T-helper 17 cell (primary cell): ENCODE measurements around the gene RBM15. TPM values are rescaled to one million over a fixed set of nuclear protein-coding genes. Genes with fewer than 3 reads are reported as not detected.

ENCODE experiments used
- ATAC-seq: fragments of 150-1000 bp; cut with Tn5 transposase; 2 replicates; pipeline ENCODE4 v1.10.0; 2021; ENCODE audit warnings: mild to moderate bottlenecking, moderate library complexity
- DNase-seq, 3 donors: peaks; one replicate each; pipeline versions ENCODE4 v3.0.0 to v3.0.0-alpha.2; 2020 to 2021
- H3K9me3 ChIP-seq: one replicate; pipeline ENCODE4 v1.7.0; 2013; ENCODE audit warnings: low read length, mild to moderate bottlenecking; ENCODE audit not compliant: control insufficient read depth, poor library complexity, severe bottlenecking
- H3K27ac Mint-ChIP-seq: one replicate; pipeline ENCODE4 v1.8.0; 2022; ENCODE audit warnings: mild to moderate bottlenecking, moderate library complexity, mixed read lengths
- H3K27me3 Mint-ChIP-seq: one replicate; pipeline ENCODE4 v1.8.0; 2022; ENCODE audit warnings: mixed read lengths
- H3K36me3 Mint-ChIP-seq: one replicate; pipeline ENCODE4 v1.8.0; 2022; ENCODE audit warnings: low read depth, mixed read lengths
- H3K4me1 Mint-ChIP-seq: one replicate; pipeline ENCODE4 v1.8.0; 2022; ENCODE audit warnings: mild to moderate bottlenecking, mixed read lengths
- H3K4me3 Mint-ChIP-seq: one replicate; pipeline ENCODE4 v1.8.0; 2022; ENCODE audit warnings: mild to moderate bottlenecking, moderate library complexity, mixed read lengths
- total RNA-seq, 4 donors: library from RNA in 2 of 4; stranded (reverse) in 2 of 4; gene quantifications; one replicate each; pipeline ENCODE4 v1.2.3 and lab custom pipeline; 2022 to 2026

RBM15 gene
- total RNA-seq, 2 donors from 2014 or later: 40.5 to 45.2 TPM

DNA sequence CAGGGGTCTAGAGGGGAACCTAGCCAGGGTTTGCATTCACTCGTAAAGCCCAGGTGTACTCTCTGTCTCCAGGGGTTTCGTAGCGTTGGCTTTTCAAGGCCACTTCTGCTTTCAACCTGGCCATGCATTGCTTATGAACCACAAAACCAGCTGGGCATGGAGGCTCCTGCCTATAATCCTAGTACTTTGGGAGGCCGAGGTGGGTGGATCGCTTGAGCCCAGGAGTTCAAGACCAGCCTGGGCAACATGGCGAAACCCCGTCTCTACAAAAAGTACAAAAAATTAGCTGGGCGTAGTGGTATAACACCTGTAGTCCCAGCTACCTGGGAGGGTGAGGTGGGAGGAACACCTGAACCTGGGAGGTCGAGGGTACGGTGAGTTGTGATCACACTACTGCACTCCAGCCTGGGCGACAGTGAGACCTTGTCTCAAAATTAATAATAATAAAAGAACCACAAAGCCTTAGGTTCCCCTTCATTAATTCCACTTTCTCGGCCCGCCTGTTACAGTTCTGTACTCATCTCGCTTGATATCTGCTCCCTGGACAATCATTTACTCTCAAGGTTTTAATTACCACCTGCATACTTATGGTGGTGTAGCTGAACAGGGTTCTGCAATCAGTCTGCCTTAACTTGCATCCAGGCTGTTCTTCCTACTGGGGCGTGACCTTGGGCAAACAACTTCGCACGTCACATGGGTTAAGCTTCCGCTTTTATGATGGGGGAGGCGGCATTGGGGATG is 45.6 kb downstream of the RBM15 start:
- H3K36me3 Mint-ChIP-seq: peaks cover 2% of the 10 kb centered on the region
- peak; percentile 76 for ATAC-seq
- DNase-seq: no peak
- no peak overlapping the region for H3K27ac Mint-ChIP-seq
- no peaks in the 10 kb centered on the region for H3K27me3 Mint-ChIP-seq
- no peak overlapping the region for H3K4me3 Mint-ChIP-seq
- H3K4me1 Mint-ChIP-seq: peaks cover 12% of the 10 kb centered on the region
- no peaks in the 10 kb centered on the region for H3K9me3 ChIP-seq

DNA sequence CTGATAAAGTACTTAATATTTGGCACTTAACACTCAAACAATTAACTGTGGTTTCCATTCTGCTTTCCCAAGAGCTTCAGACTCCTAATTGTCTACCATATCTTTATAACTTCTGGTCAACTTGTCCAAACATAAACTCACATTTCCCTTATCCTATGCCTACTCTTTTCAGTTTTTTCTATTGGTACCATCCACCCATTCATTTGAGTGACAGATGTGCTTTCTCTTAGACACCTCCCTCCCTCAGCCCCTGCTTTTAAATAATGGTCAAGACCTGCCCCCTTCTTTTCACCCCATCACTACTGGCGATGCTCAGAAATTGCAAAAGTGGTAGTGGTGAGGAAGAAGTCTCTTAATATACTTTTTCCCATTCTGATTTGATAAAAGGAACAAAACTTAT is 46.2 kb downstream of the RBM15 start:
- DNase-seq (no peak), ATAC-seq (no peak)
- H3K27me3 Mint-ChIP-seq: no peaks in the 10 kb centered on the region
- no peaks in the 10 kb centered on the region for H3K9me3 ChIP-seq
- H3K36me3 Mint-ChIP-seq: peaks cover 2% of the 10 kb centered on the region
- H3K4me3 Mint-ChIP-seq: peak overlapping the region; percentile 25
- H3K27ac Mint-ChIP-seq: no peak overlapping the region
- H3K4me1 Mint-ChIP-seq: peaks cover 10% of the 10 kb centered on the region

DNA sequence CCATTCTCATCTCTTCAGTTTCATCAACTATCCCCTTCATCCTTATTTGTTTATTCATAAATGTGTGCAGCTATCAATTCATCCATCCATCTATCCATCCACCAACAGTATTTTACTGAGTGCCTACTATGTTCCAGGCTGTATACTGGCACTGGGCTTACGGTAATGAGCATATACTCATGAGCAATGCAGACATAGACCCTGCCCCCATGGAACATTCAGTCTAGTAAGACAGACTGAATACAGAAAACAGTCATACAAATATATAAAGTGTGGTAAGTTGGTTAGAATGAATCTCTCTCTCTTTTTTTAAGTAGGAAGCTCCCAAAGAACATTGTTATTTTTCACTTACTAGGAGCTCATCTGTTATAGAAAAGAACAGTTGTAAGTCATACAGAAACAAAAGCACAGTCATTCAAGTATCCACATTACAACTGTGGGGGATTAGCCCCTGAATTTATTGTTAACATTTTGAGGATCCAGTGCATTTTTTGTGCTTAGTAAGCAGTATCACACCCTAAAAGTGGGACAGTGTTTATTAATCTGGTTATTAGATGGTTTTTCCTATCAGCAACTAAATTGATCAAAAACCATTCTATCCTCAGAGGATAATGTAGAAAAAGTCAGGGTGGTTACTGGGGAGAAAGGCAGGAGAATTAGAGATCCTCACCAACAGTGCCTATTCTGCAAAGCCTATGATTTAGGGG is 48.0 kb downstream of the RBM15 start:
- H3K36me3 Mint-ChIP-seq: peaks cover 2% of the 10 kb centered on the region
- no peaks in the 10 kb centered on the region for H3K9me3 ChIP-seq
- no peak for ATAC-seq
- no peak overlapping the region for H3K4me3 Mint-ChIP-seq
- peak overlapping the region; percentile 17 for H3K27ac Mint-ChIP-seq
- peaks cover 10% of the 10 kb centered on the region for H3K4me1 Mint-ChIP-seq
- H3K27me3 Mint-ChIP-seq: no peaks in the 10 kb centered on the region
- DNase-seq: no peak

DNA sequence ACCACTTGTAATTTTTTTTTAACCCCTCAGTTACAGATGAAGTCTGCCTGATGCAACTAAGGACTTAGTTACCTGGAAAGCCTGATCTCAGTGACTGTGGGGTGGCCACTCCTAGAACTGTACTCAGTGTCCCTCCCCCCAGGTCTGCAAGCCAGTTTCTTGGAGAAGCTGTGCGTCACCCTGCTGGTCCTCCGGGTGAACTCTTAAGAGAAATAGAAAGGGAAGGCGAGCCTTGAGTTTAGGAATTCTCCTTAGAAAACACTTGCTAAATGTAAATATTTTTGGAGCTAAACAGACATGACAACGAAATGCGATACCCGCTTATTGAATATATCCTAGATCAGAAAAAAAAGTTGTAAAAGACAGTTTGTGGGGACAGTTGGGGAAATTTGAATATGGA is 50.9 kb downstream of the RBM15 start:
- Mint-ChIP-seq H3K36me3 (peaks cover 2% of the 10 kb centered on the region), H3K27me3 (no peaks in the 10 kb centered on the region), H3K4me3 (no peak overlapping the region), H3K4me1 (peaks cover 5% of the 10 kb centered on the region), H3K27ac (no peak overlapping the region)
- no peak for DNase-seq
- H3K9me3 ChIP-seq: no peaks in the 10 kb centered on the region
- ATAC-seq: no peak

DNA sequence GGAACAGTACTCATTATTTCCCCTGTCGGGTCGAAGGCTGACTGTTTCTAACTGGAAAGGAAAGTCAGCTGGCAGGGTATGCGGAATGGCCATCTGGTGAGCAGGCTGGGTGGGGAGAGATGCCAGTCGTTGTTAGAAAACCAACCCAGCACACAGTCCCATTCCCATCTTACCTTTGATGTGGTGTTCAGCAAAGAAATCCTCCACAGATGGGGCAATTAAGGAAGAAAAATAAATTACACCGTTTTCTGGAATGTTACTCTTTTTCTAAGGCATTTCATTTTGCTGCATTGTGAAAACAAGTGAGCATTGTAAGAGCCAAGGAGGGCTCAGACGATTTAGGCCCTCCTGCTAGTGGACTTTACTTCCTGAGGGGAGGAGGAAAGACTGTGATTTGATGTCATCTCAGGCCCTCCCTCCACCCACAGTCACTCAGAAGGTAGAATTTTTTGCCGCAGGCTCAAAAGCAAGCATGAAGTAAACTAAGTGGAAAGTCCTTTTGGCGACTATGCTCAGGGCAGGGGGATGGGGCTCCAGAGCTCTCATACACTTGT is 51.6 kb downstream of the RBM15 start, which contains the start of gene SLC16A4:
TSS of gene SLC16A4 (minus strand) at position 335 of the 554 bp plus-strand sequence. CDS start 1,703 bp downstream, outside the sequence.
- Mint-ChIP-seq H3K36me3 (peaks cover 2% of the 10 kb centered on the region), H3K27me3 (no peaks in the 10 kb centered on the region), H3K4me3 (no peak within 1 kb of the TSS), H3K27ac (no peak within 1 kb of the TSS), H3K4me1 (peaks cover 5% of the 10 kb centered on the region)
- no peak for ATAC-seq
- H3K9me3 ChIP-seq: no peaks in the 10 kb centered on the region
- no peak for DNase-seq

DNA sequence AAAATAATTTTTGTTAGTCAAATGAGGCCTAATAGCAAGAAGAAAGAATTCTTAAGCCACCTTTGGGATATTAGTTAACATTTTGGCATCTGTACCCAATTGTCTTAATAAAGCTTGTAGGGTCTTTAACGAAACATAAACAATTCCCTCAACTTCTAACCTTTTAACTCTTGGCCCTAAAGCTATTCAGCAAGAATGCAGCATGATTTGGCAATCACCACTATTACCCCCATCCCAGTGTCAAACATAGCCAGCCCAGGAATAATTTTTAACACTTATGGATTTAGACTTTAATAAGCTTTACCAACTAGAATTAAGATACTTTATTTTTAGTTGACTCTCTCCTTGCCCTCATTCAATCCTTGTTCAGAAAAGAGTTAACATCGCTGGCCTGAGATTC is 54.1 kb downstream of the RBM15 start:
- H3K36me3 Mint-ChIP-seq: peaks cover 2% of the 10 kb centered on the region
- no peak overlapping the region for H3K4me3 Mint-ChIP-seq
- no peak overlapping the region for H3K27ac Mint-ChIP-seq
- no peak for ATAC-seq
- no peaks in the 10 kb centered on the region for H3K9me3 ChIP-seq
- H3K27me3 Mint-ChIP-seq: no peaks in the 10 kb centered on the region
- H3K4me1 Mint-ChIP-seq: no peaks in the 10 kb centered on the region
- DNase-seq: no peak

DNA sequence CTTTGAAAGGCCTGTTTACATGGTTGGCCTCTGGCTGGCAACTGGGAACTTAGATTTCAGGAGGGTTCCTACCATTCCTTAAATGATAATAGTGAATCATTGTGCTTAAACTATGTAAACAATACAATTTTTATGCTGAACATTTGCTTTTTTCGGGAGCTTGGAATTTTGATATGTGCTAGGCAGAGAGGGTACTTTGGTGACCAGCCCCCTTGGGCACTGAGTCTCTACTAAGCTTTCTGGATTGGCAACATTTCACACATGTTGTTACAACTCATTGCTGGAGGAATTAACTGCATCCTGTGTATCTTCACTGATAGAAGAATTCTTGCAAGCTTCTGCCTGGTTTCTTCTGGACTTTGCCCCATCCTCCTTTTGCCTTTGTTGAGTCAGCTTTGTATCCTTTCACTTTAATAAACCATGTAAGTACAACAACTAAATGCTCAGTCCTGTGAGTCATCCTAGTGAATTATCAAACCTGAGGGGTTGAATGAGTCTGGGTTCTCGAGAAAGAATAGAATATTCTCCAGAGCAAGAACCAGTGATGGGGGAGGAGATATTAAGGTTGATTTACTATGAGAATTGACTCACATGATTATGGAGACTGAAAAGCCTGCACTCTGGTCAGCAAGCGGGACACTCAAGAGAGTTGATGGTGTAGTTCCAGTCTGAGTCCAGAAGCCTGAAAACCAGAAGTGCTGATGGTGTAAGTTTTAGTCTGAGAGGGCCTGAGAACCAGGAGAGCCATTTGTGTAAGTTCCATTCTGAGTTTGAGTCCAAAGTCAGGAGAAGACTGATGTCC is 54.7 kb downstream of the RBM15 start:
- Mint-ChIP-seq H3K4me3 (no peak overlapping the region), H3K27ac (no peak overlapping the region), H3K4me1 (no peaks in the 10 kb centered on the region), H3K36me3 (peaks cover 3% of the 10 kb centered on the region), H3K27me3 (no peaks in the 10 kb centered on the region)
- DNase-seq: no peak
- H3K9me3 ChIP-seq: no peaks in the 10 kb centered on the region
- ATAC-seq: no peak

DNA sequence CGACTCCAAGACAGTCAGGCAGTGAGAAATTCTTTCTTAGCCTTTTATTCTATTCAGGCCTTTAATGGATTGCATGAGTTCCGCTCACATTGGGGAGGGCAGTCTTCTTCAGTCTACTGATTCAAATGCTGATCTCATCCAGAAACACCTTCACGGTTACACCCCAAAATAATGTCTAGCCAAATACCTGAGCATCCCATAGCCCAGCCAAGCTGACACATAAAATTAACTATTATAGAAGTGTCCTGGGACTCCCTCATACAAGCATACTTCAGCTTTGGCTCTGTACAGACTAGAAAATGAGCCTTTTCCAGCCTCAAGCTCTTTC is 55.3 kb downstream of the RBM15 start:
- Mint-ChIP-seq H3K27ac (no peak overlapping the region), H3K4me1 (no peaks in the 10 kb centered on the region), H3K27me3 (no peaks in the 10 kb centered on the region), H3K4me3 (no peak overlapping the region), H3K36me3 (peaks cover 3% of the 10 kb centered on the region)
- no peaks in the 10 kb centered on the region for H3K9me3 ChIP-seq
- ATAC-seq: no peak
- no peak for DNase-seq

Other genes with a start within 250 kb of the RBM15 start
- not detected for gene UBL4B, start 226.9 kb upstream of the RBM15 start, total RNA-seq
- not detected for gene SLC6A17, start 188.9 kb upstream of the RBM15 start, total RNA-seq
- gene KCNC4, start 129.1 kb upstream of the RBM15 start, total RNA-seq: 10 to 100 TPM; 12.2 to 14.7 TPM
- gene SLC16A4, start 51.6 kb downstream of the RBM15 start, total RNA-seq: under 1 TPM; 0.20 to 0.29 TPM
- gene LAMTOR5, start 68.3 kb downstream of the RBM15 start, total RNA-seq: 10 to 100 TPM; 78.2 to 79.1 TPM
- not detected for gene PROK1, start 111.8 kb downstream of the RBM15 start, total RNA-seq
- not detected for gene KCNA10, start 179.8 kb downstream of the RBM15 start, total RNA-seq